Stimulated activated naive B cell treated with anti-CD40 and anti-IgM and Interleukin-4, amounts not matched to agents 10 μg/mL and 1 μg/mL and 100 μg/mL, for 72 hours (primary cell): ENCODE data around the gene DCX.

Experiments
- ATAC-seq, 2 donors: fragments of 150-1000 bp; cut with Tn5 transposase; replicated peaks; 2 replicates each; pipeline ENCODE4 v1.10.0; 2021; ENCODE audit warnings: moderate library complexity in 1 of 2
- DNase-seq: peaks from one replicate; pipeline ENCODE4 v3.0.0; 2021
- H3K27ac Mint-ChIP-seq: one replicate; pipeline ENCODE4 v1.8.0; 2022; ENCODE audit warnings: mild to moderate bottlenecking, mixed read lengths
- H3K27me3 Mint-ChIP-seq, 2 donors: one replicate each; pipeline ENCODE4 v1.8.0; 2022; ENCODE audit warnings: mixed read lengths in 2 of 2
- H3K36me3 Mint-ChIP-seq, 2 donors: one replicate each; pipeline ENCODE4 v1.8.0; 2022; ENCODE audit warnings: mixed read lengths in 2 of 2, mild to moderate bottlenecking in 1 of 2
- H3K4me1 Mint-ChIP-seq, 2 donors: one replicate each; pipeline ENCODE4 v1.8.0; 2022; ENCODE audit warnings: mixed read lengths in 2 of 2, mild to moderate bottlenecking in 1 of 2
- H3K4me3 Mint-ChIP-seq, 2 donors: one replicate each; pipeline ENCODE4 v1.8.0; 2022; ENCODE audit warnings: mild to moderate bottlenecking in 2 of 2, mixed read lengths in 2 of 2, moderate library complexity in 1 of 2
- H3K9me3 Mint-ChIP-seq, 2 donors: one replicate each; pipeline ENCODE4 v1.8.0; 2022; ENCODE audit warnings: mixed read lengths in 2 of 2, mild to moderate bottlenecking in 1 of 2

The DCX gene

DNA sequence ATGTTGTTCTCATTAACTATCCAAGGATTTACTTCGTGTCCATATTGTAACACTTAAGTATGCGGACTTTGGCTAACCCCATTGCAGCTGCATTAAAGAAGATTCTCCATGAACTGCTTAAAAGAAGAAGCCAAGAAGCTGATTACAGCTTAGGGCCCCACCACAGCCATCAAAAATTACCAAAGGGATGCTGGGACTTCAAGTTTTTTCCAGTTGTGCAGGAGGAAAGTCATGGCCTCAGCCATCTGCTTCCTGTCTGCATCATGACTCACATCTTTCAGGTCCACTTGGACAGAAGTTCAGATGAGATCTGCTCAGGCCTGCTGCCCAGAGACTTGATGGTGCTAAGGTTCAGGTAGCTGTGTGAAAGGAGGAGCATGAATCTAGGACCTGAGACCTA, 102.9 kb downstream of the DCX start:
- DNase-seq, result no peak
- Mint-ChIP-seq H3K36me3 (no peaks in the 10 kb centered on the region), H3K4me1 (no peaks in the 10 kb centered on the region), H3K27ac (no peak overlapping the region), H3K9me3 (peaks cover 2 to 4% of the 10 kb centered on the region in 2 donors), H3K27me3 (peaks cover 0 to 4% of the 10 kb centered on the region in 2 donors), H3K4me3 (no peak overlapping the region)
- no peak for ATAC-seq

DNA sequence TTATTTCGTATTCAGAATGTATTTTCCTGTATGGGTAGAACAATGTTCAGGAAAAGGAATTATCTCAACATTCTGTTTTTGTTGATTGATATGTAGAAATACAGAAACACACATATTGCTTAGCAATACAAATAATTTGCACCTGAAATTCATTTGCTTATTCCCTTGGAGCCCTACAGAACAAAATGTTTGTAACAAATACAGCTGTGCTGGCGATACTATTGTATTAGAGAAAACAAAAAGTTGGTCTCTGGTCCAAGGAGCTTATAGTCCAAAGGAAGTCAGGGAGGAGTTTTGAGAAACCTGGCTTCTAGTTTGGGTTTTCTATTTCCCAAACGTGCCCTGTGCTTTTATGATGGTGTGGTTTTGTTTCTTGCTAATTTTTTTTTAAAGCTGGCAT, 104.0 kb downstream of the DCX start:
- no peak for DNase-seq
- H3K36me3 Mint-ChIP-seq, result no peaks in the 10 kb centered on the region
- no peak overlapping the region for H3K27ac Mint-ChIP-seq
- H3K27me3 Mint-ChIP-seq, result peaks cover 0 to under 1% of the 10 kb centered on the region in 2 donors
- H3K4me1 Mint-ChIP-seq, result no peaks in the 10 kb centered on the region
- H3K9me3 Mint-ChIP-seq, result peaks cover 0 to under 1% of the 10 kb centered on the region in 2 donors
- H3K4me3 Mint-ChIP-seq, result no peak overlapping the region
- ATAC-seq, result no peak

DNA sequence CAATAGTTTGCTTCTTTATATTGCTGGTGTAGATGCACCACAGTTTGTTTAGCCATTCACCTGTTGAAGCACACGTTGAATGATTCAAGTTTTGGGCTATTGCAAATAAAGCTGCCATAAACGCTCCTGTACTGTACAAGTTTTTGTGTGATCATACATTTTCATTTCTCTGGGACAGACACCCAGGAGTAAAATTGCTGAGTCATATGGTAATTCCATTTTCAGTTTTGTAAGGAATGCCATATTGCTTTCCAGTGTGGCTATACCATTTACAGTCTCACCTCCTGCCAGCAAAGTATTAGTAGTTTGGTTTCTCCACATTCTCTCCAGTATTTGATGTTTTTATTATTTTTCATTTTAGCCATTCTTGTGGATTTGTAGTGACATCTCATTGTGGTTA, 109.7 kb downstream of the DCX start:
- H3K27me3 Mint-ChIP-seq, result no peaks in the 10 kb centered on the region
- no peaks in the 10 kb centered on the region for H3K36me3 Mint-ChIP-seq
- ATAC-seq (no peak), DNase-seq (no peak)
- no peaks in the 10 kb centered on the region for H3K9me3 Mint-ChIP-seq
- H3K4me3 Mint-ChIP-seq, result no peak overlapping the region
- no peaks in the 10 kb centered on the region for H3K4me1 Mint-ChIP-seq
- no peak overlapping the region for H3K27ac Mint-ChIP-seq

DNA sequence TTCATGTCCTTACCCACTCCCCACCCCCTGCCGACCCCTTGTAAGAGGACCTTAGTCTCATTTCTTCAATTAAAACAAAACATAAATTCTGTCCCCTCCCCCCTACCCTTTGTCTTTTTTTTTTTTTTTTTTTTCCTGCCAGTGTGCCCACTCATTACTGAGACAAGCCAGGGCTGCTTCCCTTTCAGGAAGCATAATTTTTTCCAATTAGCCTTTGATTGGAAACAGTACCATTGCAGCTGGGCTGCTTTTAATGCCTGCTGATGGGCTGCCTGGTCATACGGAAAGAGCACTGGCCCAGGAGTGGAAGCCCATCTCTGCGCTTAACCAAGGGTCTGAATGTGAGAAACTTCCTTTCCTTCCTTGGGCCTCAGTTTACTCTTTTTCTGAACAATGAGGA, 123.2 kb downstream of the DCX start:
- Mint-ChIP-seq H3K27me3 (peaks cover 0 to 8% of the 10 kb centered on the region in 2 donors), H3K27ac (no peak overlapping the region), H3K4me1 (no peaks in the 10 kb centered on the region), H3K9me3 (peaks cover 0 to 8% of the 10 kb centered on the region in 2 donors), H3K36me3 (no peaks in the 10 kb centered on the region), H3K4me3 (no peak overlapping the region)
- DNase-seq, result no peak
- no peak for ATAC-seq

DNA sequence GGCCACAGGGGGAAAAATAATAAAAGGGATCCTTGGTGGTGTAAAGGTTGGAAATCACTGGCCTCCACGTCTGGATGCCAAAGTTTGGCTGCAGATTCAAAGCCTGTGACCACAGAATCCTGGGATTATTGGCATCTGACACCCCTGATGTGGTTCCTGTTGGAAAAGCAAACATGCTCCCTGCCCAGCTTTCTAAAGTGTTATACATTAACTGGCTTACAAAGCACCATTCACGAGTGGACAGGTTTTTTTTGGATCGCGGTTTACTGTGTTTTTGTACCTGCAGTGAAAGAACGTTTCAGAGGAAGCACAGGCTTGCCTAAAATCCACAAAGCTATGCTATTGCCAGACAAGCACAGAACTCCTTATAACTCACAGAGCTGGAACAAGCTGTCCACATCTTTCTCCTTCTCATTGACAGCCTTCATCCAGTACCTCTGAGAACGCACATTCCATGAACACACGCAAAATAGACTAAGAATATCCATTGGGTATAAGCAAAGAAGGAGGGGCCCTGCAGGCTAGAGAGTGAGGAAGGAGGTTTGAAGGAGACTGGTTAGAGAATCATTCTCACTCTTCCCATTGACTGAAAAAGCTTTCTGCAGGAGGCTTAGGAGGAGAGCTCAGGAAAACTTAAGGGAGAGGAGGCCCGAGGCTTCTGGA, 127.2 kb downstream of the DCX start:
- DNase-seq (no peak), ATAC-seq (no peak)
- Mint-ChIP-seq H3K27ac (no peak overlapping the region), H3K36me3 (no peaks in the 10 kb centered on the region), H3K9me3 (peaks cover 2 to 8% of the 10 kb centered on the region in 2 donors), H3K4me1 (no peaks in the 10 kb centered on the region), H3K4me3 (no peak overlapping the region), H3K27me3 (no peaks in the 10 kb centered on the region)

DNA sequence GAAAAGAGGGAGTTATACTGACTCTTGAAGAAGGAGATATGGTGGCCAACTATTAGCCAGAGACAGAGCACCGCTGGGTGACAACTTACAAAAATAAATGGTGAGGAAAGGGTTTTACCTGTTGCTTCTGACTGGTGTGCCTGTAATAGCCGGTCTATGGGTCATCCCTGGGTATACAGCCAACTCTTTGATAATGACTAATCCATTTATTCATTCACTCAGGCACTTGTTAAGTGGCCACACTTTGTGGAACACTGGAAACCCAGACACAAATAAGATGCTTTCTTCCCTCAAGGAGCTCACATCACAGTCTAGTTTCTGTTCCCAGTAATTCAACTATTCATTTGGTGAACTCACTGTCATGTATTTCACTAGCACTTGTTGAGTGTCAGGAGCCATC, 128.5 kb downstream of the DCX start:
- Mint-ChIP-seq H3K27me3 (no peaks in the 10 kb centered on the region), H3K4me3 (no peak overlapping the region), H3K4me1 (no peaks in the 10 kb centered on the region), H3K27ac (no peak overlapping the region), H3K9me3 (peaks cover 2 to 8% of the 10 kb centered on the region in 2 donors), H3K36me3 (no peaks in the 10 kb centered on the region)
- DNase-seq (no peak), ATAC-seq (no peak)

DNA sequence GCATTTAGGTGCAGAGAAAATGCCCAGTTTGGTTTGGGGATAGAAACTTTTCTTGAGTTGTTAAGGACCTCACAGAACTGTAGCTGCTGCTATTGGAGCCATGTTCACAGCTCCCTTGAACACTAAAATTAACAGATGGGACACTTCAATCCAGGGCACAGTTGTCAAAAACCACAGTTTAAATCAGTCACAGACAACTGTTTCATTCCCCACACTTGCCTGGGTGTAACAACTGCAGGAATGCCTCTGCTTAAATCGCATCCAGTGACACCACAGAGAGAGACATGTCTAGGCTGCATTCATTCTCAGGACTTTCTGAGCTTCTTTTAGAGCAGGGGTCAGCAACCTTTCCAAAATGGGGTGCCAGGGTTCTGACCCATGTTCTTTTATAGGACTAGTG, 129.0 kb downstream of the DCX start:
- Mint-ChIP-seq H3K9me3 (peaks cover 2 to 8% of the 10 kb centered on the region in 2 donors), H3K27ac (no peak overlapping the region), H3K36me3 (no peaks in the 10 kb centered on the region), H3K4me1 (no peaks in the 10 kb centered on the region), H3K4me3 (no peak overlapping the region), H3K27me3 (no peaks in the 10 kb centered on the region)
- no peak for DNase-seq
- no peak for ATAC-seq

DNA sequence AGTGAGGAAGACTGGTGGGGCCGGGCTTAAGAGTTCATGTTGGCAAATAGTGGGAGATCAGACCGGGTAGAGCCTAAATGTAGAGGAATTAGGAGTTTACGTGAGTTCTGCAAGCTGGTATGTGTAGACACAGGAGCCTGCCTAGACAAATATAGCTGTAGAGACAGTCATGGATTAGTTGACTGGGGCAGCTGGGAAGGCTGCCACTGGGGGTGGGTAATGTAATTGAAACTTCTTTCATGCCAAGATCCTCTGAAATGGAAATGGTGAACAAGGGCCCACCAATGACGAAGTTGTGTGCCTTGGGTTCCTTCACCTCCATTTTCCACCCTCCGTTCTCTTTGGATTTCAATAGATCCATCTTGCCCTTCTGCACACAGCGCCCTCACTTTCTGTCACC, 129.9 kb downstream of the DCX start:
- no peak for ATAC-seq
- no peaks in the 10 kb centered on the region for H3K27me3 Mint-ChIP-seq
- H3K4me3 Mint-ChIP-seq, result no peak overlapping the region
- H3K27ac Mint-ChIP-seq, result no peak overlapping the region
- no peaks in the 10 kb centered on the region for H3K4me1 Mint-ChIP-seq
- DNase-seq, result no peak
- peaks cover 2 to 4% of the 10 kb centered on the region in 2 donors for H3K9me3 Mint-ChIP-seq
- H3K36me3 Mint-ChIP-seq, result no peaks in the 10 kb centered on the region

DNA sequence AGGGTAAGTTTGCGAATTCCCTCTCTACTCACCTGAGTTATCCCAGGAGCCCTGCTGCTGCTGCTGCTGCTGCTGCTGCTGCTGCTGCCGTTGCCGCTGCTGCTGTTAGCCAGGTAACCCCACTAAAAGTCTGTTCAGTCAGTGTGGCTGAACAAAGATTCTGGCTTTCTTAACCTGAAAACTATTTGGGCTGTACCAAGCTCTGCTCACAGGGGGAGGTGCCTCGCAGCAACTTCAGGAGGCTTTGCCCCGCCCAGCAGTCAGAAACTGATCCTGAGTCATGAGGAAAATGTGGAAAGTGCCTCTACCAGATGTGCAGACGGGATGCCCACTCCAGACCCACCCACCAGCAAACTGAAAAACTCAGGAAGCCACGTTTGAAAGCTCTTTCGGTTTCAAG, 141.7 kb downstream of the DCX start, which contains the start of gene CAPN6:
TSS of gene CAPN6 (minus strand) at position 145 of the 400 bp plus-strand sequence. CDS start 6,547 bp downstream, outside the sequence.
- no peak within 1 kb of the TSS for H3K4me3 Mint-ChIP-seq
- H3K27ac Mint-ChIP-seq, result no peak within 1 kb of the TSS
- no peak for DNase-seq
- ATAC-seq, result no peak
- no peaks in the 10 kb centered on the region for H3K4me1 Mint-ChIP-seq
- H3K27me3 Mint-ChIP-seq, result peaks cover 0 to 5% of the 10 kb centered on the region in 2 donors
- H3K9me3 Mint-ChIP-seq, result no peaks in the 10 kb centered on the region
- H3K36me3 Mint-ChIP-seq, result no peaks in the 10 kb centered on the region

DNA sequence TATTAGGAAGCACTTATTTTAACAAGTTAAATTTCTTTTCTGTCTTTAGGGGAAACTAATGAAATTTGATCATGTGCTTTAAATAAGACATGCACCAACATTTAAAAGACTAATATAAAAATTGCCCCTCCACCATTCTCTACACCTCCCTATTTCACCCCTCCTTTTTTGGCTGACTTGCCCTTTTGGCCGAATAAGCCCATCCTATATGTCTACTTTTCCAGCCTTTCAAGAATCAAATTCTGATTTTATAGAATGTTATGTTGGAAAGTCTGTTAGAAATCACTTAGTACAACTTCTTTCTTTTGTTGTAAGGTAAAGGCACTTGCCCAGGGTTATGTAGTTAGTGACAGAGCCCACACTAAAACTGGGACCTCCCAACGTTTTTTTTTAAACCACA, 143.5 kb downstream of the DCX start:
- no peak for DNase-seq
- H3K36me3 Mint-ChIP-seq, result no peaks in the 10 kb centered on the region

DNA sequence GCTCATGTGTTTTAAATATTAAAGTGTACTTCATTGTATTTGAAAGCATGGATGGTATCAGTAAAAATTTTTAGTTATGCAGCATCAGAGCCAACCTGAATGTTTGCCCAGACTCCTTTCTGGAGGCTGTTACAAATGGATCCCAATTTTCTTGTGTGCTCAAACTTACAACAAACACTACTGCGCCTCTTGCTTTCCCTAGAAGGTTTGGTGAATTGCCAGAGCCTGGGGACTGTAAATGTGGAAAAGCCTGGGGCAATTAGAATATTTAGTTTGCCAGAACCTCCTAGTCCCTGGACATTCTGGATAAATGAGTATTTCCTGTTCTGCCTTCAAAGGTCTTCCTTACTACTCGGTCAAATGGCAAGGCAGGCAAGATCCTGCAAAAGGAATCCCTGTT, 146.5 kb downstream of the DCX start:
- DNase-seq (no peak), ATAC-seq (no peak)
- Mint-ChIP-seq H3K36me3 (no peaks in the 10 kb centered on the region), H3K27me3 (peaks cover 0 to 6% of the 10 kb centered on the region in 2 donors), H3K4me1 (no peaks in the 10 kb centered on the region), H3K9me3 (no peaks in the 10 kb centered on the region), H3K4me3 (no peak overlapping the region), H3K27ac (no peak overlapping the region)

More for the DNA sequence above, 143.5 kb downstream of the DCX start:
- H3K4me1 Mint-ChIP-seq, result no peaks in the 10 kb centered on the region
- no peak overlapping the region for H3K27ac Mint-ChIP-seq
- no peak overlapping the region for H3K4me3 Mint-ChIP-seq
- no peak for ATAC-seq
- H3K9me3 Mint-ChIP-seq, result no peaks in the 10 kb centered on the region
- no peaks in the 10 kb centered on the region for H3K27me3 Mint-ChIP-seq

DNA sequence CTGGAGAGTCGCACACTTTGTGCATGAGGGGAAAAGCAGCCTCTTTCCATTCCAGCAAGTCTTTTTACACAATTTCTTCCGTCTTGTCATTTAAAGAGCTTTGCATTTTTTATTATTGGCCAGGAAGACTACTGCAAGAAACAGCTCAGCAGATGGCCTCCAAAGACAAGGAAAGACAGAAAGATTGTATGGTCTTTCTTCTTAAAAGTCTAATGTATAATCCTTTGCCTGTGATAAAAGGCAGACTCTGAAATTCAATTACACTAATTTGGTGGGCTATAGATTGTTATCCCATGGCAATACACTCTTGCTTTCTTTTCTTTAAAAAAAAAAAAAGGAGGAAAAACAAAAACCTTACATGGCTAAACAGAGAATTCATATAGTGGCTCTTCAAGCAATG, 147.6 kb downstream of the DCX start:
- peaks cover 0 to 6% of the 10 kb centered on the region in 2 donors for H3K27me3 Mint-ChIP-seq
- H3K4me3 Mint-ChIP-seq, result no peak overlapping the region
- no peak overlapping the region for H3K27ac Mint-ChIP-seq
- ATAC-seq, result no peak
- no peak for DNase-seq
- H3K9me3 Mint-ChIP-seq, result no peaks in the 10 kb centered on the region
- H3K36me3 Mint-ChIP-seq, result no peaks in the 10 kb centered on the region
- H3K4me1 Mint-ChIP-seq, result no peaks in the 10 kb centered on the region

DNA sequence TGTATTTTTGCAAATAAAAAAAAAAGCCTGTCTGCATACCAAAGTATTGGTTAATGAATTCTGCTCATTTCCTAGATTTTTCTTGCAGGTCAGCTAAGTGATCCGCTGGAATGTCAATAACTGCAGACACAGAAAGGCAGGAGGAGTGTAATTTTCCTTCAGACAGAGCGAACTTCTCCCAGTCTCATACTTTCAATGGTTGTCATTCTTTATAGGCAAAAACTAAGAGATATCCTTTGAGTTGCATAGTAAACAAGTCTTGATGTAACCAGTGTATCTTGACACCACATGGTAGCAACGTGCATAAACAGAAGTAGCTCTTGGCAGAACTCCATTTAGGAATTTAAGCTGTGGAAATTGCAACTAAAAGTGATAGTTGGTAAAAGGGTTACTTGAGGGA, 149.9 kb downstream of the DCX start:
- Mint-ChIP-seq H3K4me3 (no peak overlapping the region), H3K36me3 (no peaks in the 10 kb centered on the region), H3K4me1 (no peaks in the 10 kb centered on the region), H3K9me3 (no peaks in the 10 kb centered on the region), H3K27ac (no peak overlapping the region), H3K27me3 (peaks cover 0 to 10% of the 10 kb centered on the region in 2 donors)
- DNase-seq, result no peak
- no peak for ATAC-seq

DNA sequence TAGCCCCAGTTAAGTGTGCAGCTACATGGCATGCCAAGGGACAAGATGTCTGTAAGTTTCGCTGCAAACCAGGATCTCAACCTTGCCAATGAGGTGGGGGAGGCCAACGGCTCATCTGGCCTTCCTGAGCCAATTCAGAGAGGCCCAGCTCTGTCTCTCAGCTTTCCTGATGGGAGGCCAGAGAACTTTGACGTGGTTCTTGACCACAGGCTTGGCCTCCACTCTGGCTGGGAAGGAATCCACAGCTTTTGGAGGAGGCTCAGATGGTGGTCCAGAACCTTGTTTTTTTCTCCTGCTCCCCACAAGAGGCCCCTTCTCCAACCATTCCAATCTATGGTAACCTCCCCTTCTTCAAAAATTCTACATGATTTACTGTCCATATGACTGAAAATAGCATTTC, 151.5 kb downstream of the DCX start:
- H3K4me1 Mint-ChIP-seq, result no peaks in the 10 kb centered on the region
- no peak for ATAC-seq
- no peaks in the 10 kb centered on the region for H3K9me3 Mint-ChIP-seq
- peak overlapping the region; percentile 61 for H3K27ac Mint-ChIP-seq
- H3K27me3 Mint-ChIP-seq, result peaks cover 0 to 10% of the 10 kb centered on the region in 2 donors
- DNase-seq, result no peak
- no peak overlapping the region for H3K4me3 Mint-ChIP-seq
- no peaks in the 10 kb centered on the region for H3K36me3 Mint-ChIP-seq

DNA sequence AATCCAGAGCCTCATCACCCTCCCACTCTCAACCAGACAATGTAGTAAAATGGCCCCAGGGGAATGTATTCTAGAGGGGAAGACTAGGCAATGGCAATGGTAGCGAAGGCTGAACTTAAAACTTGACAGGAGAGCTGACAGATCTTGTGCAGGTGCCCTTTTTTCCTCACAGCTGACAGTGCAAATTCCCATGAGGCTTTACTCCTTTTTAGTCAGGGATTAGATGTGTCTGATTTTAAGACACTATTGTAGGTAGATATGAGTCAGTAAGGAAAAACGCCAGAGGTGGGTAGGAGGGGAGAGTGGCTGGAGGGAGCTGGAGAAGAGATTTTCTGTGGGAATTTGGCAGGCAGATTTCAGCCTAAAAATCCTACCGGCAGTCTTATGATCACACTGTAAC, 152.4 kb downstream of the DCX start:
- Mint-ChIP-seq H3K9me3 (no peaks in the 10 kb centered on the region), H3K4me1 (no peaks in the 10 kb centered on the region), H3K27me3 (peaks cover 0 to 10% of the 10 kb centered on the region in 2 donors), H3K27ac (no peak overlapping the region), H3K36me3 (no peaks in the 10 kb centered on the region), H3K4me3 (no peak overlapping the region)
- DNase-seq (no peak), ATAC-seq (no peak)

DNA sequence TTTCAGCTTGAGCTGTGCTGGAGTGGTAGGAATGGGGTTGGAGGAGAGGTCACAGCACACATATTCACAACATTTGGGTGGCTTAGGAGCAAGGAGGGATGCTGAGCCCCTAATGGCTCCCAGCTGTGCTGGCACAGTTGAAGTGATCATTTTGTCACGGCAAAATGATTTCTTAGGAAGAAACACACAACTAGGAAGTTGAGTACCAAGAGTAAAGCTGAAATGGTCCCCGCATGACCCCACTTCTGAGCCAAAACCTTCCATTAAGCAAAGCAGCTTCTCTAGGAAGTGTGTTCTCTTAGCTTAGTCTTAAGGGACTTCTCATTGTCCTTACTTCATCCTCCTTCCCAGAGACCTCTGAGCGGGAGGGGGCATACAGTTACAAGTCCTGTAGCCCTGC, 154.3 kb downstream of the DCX start:
- no peak overlapping the region for H3K27ac Mint-ChIP-seq
- no peak overlapping the region for H3K4me3 Mint-ChIP-seq
- H3K36me3 Mint-ChIP-seq, result no peaks in the 10 kb centered on the region
- H3K4me1 Mint-ChIP-seq, result no peaks in the 10 kb centered on the region
- peaks cover 0 to 14% of the 10 kb centered on the region in 2 donors for H3K27me3 Mint-ChIP-seq
- DNase-seq (no peak), ATAC-seq (no peak)
- H3K9me3 Mint-ChIP-seq, result no peaks in the 10 kb centered on the region
